SIG-M5 treated with dmso at 0.1 percent for 504 hours (cell line): Measurements from ENCODE around the gene ZC3H4.
"Not testable (repeated sequence)": the region's sequence is repeated elsewhere in the genome, so short reads cannot be mapped to it uniquely, and the experiment has no call there.

ENCODE experiments used
- DNase-seq: peaks from one replicate; lab custom pipeline; 2025; ENCODE audit not compliant: unreplicated experiment; lab: John Stamatoyannopoulos, UW

Gene ZC3H4

DNA sequence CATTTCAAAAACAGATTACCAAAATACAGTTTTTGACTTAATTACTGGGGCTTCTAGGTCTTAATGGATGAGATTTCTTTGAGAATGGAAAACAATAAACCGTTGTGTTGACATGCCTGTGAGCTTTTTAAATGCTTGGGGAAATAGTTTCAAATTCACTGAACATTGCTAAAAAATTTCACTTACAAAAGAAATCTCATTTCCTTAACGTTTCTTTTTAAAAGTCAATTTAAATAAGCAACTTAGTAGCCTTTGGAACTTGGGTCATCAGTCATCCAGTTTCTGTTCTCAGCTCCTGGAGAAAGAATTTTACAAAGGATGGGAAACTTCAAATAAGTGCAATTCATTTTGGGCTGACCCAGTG, 4.4 kb downstream of the ZC3H4 start:
- DNase-seq, result no peak

DNA sequence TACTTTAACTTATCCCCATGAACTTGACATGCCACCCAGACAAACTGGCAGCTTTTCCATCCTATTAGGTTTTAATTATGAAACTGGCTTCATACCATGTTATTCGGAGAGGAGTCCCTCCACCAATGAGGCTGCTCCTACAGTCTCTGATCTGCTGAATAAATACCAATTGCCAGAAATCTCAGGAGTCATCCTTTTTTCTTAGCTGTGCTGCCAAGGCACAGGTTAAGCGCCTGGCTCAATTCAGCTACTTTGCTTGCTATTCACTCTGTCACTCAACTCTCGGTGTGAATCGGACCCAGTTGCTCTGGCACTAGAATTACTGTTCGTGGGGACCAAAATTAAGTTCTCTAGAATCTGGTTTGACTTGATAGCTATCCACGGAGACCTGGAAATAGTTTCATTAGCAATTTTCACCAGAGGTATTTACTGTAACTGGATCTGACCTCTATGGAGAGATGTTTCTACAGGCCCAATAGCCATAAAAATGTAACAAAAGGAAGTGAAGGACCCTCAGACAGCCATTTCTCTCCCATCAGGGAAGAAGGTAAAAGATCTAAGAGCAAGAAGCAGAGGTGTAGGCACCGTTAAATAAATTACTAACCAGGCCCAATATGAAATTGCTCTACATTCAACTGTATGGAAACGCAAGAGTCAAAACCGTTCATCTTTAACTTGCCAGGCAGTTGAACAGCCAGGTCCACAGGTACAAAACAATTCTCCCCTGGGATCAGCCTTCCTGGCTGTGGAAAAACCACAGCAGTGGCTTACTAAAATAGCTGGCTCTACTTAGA, 5.4 kb downstream of the ZC3H4 start:
- no peak for DNase-seq

DNA sequence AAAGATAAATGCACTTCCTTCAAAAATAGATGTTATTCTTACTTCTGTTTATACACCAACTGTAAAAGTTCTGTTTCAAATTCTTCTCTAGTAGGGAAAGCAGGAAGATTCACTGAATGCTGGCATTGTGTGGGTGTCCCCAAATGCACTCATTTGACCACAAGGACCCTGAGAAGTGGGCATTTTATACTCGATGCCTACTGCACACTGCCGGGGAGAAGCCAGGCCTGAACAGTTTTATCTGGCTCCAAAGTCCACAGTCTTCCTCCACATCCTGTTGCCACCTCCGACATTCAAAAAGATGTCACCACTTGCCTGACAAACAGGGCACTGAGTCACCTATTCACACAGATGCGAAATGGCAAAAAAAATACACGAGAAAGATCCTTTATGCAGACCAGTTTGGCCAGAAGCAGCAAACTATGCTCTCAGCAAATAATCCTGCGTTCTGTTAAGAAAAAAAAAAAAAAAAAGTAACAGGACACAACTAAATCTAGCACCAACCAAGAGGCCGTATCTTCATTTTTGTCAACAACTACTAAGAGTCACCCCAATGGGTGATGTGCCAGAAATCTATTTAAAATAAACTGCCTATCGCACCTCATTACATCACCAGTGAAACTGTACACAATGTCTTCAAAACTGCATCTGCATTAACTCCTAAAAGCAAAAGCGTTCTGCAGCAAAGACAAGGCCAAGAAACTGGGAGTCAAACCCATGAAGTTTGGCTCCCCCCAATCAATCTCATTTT, 6.2 kb downstream of the ZC3H4 start:
- DNase-seq, result peak; percentile 34

DNA sequence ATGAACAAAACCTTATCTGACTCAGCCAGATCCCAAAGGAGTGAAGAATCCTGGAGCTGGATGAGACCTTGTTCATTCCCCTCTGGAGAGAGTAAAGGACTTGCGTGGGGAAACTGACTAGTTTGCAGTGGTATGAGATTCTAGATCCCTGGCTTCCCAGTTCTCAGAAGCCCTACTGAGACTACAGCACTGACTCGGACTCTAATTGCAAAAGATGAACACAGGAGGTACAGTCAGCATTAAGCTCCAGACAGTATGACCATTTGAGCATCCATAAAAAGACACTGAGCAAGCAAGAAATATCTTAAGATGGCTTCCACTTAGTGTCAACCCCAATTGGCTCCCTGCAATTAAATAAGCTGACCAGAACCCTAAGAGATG, 6.8 kb downstream of the ZC3H4 start:
- DNase-seq, result no peak

DNA sequence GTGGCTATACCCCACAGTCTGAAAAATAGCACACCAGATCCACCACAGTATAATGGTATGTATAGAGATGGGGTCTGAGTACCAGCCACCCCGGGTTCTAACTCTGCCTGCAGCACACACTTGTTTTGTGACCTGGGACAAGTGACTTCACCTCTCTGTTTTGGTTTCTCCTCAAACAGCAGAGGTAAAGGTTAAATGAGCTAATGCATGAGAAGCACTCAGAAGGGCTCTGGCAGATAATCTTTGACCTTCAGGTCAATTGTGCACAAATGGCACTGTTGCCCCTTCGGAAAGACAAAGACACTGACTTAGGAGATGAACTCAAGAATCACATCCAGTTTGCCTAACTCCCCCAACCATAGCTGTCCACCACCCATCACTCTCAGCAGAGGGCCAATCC, 7.7 kb downstream of the ZC3H4 start:
- DNase-seq, result no peak

DNA sequence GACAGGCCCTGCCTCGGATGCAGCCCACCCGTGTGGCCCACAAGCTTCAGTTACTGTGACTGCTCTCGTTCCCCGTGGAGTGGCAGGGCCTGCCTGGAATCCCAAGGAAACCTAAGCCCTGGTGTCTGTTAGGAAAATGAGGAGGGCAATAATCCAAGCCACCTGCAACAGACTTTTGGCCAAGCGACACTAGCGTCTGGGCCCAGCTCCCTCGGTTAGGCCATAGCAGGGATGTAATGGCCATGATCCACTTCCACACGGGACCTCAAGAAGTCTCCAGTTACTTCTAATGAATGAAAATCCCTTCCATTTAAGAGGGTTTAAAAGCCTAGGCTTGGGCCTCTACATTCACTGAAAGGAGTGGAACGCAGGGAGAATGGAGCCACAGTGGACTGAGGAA, 8.9 kb downstream of the ZC3H4 start:
- no peak for DNase-seq

DNA sequence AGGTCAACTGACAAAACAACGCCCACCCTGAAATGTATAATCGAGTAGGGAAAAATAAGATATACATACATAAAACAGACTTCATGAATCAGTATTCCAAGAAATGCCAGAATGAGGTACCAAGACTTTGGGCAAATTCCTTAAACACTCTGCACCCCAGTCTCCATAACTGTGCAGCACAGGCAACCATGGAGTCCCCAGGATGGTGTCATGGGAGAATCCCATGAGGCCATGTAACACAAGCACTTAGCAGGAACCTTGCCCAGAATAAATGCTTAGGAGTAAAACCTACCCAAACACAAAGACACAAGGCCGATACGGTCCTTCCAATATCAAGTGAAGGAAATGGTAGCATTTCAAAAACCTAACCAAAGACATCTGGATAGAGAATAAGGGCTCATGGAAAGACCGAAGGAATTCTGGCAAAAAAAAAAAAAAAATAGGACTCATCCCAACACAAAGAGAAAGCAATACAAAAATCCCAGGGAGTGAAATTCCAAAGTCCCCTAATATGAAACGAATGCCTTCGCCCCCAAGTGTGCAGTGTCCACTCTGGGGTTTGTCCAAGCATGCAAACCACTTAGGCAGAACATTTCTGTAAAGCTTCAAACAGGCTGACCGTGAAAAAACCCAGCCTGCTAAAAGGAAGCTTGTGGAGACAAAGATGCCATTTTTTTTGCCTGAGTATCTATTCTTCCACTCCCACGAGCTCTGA, 11.1 kb downstream of the ZC3H4 start:
- no peak for DNase-seq

DNA sequence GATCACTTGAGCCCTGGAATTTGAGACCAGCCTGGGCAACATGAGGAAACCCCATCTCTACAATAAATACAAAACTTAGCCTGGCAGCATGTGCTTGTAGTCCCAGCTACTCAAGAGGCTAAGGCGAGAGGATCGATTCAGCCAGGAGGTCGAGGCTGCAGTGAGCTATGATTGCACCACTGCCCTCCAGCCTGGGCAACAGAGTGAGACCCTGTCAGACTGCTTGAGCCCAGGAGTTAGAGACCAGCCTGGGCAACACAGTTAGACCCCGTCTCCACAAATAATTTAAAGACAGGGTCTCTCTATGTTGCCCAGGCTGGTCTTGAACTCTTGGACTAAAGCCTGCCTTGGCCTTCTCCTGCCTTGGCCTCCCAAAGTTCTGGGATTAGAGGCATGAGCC, 12.5 kb downstream of the ZC3H4 start:
- DNase-seq, result not testable (repeated sequence)

DNA sequence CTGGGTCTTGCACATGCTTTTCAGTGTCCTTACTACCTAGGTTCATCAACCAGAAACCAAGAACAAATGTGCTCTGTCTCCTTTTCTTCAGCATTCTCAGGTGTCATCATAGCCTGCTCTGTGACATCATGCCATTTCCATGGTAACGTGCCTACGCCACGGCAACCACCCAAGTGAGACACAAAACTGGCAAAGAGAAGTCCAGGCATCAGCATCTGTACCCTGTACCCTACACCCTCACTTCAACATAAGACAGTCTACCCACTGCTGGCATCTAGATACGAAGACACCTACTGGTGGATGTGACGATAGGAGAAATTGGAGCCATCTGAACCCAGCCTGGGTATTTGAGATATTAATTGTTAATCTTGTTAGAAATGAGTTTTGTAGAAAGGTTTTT, 13.3 kb downstream of the ZC3H4 start:
- no peak for DNase-seq

DNA sequence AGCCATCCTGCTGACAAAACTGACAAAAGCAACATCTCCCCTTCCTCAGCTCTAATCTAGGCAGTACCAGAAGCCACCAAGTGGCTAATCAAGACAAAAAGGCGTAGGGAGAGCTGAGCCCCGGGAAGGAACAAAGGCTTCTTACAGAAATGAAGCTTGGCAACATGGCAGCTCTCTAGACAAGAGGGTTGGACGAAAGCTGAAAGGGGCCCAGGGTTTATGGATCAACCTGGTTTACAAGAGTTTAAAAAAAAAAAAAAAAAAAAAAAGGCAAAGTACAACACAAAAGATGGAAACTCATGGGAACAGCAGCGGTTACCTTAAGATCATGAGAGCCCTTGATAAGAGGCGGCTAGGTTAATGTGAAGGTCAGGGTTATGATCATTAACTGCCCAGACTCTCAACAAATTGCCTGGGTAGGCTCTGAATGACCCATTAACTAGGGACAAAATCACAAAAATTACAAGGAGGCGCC, 14.0 kb downstream of the ZC3H4 start:
- DNase-seq, result no peak

DNA sequence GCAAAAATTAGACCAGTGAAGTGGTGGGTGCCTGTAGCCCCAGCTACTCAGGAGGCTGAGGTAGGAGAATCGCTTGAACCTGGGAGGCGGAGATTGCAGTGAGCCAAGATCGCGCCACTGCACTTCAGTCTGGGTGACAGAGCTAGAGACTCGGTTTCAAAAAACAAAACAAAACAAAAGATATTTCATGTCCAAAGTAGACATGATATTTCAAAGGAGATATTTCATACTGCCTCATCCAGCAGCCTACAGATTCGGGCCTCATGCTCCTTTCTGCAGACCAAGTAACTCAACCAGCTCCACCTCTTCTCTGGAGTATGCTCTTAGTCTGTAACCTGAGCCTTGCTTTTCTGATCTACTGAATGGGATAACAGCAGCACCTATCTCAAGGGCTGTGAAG, 15.0 kb downstream of the ZC3H4 start:
- DNase-seq, result no peak

DNA sequence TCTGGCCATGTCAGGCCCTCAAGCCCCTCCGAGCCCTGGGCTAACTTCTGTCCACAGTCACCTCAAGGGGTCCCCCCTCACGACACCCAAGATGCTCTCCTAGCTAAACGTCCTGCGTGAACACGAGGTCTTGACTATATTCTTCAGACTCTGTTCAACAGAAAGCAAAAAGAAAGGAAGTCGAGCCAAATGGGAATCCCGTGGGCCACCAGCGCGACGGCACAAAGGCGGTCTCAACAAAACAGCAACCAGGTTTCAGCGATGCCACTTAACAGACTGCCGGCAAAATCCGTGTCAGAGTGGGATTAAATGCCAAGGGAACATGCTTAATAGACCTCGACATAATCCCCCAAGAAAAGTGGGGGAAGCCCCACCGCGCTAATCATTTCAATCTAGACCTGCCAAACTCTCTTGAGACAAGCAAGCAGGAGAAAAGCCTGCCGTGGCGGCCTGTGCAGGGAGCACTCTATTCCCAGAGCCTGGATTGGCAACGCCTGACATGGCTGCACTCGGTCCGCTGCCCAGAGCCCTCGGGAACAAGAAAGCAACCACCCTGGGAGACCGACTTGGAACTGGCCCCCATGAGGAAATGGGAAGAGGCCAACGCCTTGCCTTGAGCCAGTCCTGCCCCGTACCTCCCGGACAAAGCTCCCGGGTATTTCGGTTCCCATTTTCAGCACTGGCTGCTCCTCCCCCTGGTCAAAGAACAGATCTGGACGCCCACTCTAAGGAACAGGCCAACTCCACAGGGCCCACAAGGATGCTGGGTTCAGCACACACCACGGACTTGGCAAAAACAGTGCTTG, 16.0 kb downstream of the ZC3H4 start:
- DNase-seq, result no peak

DNA sequence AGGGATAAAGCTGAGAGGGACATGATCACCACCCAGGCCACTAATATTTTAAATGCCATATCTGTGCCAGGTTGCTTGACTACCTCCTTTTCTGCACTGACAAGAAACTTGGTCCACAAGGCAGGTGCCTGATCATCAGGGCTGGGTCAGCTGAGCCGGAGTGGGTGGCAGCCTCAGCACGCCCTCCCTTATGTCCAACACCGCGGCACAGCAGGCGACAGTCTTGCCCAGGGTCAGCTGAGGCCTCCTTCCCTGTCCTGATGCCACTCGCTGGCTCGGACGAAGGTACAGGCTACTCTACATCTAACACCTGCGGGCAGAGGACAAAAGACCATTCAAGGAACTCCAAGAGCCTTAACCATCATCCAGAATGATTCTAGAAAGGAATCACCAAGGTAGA, 16.9 kb downstream of the ZC3H4 start:
- no peak for DNase-seq

DNA sequence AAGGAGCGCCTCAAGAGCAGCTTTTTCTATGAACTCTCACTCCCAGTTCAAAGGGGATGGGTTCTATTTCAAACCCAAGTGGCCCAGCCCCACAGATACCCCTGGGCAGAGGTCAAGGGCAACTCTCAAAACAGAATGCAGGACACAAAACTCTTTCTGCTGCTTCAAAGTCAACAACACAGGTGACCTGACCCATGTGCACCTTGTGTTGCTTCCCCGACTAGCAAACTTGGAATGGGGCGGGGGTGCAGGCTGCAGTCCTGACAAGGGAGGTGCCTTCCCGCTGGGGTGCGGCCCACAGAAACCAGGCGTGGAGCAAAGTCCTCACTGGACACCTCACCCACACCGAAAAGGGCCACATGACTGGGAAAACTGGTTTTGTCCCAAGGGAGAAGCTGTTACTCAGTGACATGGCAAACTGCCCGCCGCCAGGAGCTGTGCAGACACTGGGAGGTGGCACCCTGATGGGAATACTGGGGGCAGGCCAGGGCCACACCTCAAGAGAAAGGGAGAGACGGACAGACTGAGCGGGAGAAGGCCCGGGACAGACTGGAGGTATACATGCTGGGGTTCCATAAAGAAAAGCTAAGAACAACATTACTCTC, 17.4 kb downstream of the ZC3H4 start:
- DNase-seq, result peak; percentile 66

DNA sequence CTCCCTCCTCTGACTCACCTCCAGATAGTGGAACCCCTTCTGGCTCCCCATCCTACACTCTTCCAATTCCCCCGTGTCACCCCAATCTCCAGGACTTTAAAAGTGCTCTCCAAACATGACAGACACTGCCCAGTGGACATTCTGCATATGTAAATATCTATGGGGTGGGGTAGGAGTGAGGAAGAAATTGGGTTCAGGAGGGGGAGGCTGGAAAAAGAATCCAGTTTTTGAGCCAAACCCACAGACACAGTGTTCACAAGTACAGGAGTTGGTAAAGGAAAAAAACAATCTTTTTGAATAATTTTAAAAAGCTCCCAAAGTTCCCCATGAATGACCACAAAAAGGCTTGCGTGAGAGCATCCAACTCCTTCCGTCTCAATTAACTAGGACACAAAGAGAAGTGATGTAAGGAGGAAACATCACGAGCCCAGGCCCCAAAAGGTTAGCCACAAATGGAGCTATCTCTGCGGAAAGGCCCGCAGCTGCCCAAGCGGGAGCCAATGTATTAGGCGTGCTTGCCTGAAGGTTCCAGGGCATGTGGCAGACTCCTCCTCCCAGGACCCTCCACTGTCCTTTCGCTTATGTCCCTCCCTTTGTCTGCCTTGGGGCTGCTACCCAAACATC, 18.0 kb downstream of the ZC3H4 start:
- DNase-seq, result no peak

DNA sequence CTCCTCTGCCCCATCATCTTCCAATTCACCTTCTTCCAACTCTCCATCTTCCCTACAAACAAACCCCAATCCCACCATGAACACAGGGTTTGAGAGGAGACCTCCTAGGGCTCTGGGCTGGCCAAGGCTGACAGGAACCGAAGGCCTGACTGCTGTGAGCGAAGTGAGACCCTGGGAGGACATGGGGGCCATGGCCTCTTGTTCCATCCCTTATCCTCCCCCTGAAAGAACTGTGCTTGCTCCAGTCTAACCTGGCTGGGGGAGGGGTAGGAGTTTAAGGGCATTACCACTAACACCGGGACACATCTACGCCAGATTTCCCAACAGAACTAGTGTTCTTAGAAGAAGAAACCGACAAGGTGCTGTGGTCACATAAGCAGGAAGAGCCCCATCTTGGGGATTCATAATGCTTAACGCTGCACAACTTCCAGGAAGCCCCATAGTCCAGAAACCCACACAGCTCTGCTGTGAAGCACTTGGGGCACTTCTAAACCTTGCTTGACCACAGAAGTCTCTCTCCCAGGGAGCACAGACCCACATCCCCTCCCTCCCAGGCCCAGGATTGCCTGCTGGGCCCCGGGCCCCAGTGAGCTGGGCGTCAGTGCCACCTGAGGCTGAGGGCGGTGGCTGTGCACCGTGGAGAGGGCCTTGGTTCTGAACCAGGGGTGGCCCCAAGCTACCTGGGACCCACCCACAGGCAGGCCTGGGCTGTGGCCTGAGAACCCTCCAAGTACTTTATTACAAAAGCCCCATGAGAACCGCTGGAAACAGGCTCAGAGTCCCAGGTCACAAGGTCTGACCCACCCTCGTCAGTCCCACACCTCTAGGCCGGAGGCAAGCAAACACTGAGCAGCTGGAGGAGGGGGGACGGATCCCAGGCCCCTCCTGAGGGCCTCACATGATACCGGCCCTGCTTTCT, 18.8 kb downstream of the ZC3H4 start:
- no peak for DNase-seq

DNA sequence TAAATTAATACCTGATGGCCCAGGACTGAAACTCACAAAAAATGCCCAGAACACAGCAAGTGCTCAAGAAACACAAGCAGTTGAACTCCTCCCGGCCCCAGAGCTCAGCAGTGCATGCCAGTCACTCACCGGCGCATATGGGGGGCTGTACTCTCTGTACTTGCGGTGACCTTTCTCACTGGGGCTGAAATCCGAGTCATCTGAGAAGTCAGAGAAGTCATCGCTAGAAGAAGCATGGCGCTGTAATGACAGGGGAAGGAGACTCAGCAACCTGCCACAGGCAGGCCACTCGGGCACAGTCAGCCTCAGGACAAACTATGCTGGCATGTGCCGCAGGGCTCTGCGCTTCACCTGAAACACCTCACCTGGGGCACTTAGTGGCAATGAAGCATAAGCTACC, 19.7 kb downstream of the ZC3H4 start:
- no peak for DNase-seq

DNA sequence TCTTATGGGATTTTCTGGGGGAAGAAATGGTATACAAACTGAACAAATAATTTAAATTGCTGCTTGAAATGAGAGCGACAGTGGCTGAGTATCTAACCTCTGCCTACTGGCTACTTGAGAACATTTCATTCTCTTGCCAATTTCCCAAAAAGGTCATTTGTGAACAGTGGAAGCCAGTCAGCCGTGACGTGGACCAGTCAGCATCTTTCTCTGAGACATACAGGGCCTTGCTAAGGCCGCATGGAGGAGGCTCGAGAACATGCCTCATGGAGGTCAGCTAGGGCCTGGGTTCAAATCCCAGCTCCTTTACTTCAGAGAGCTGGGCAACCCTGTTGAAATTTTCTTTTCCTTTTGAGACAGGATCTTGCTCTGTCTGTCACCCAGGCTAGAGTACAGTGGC, 20.3 kb downstream of the ZC3H4 start:
- DNase-seq, result no peak

DNA sequence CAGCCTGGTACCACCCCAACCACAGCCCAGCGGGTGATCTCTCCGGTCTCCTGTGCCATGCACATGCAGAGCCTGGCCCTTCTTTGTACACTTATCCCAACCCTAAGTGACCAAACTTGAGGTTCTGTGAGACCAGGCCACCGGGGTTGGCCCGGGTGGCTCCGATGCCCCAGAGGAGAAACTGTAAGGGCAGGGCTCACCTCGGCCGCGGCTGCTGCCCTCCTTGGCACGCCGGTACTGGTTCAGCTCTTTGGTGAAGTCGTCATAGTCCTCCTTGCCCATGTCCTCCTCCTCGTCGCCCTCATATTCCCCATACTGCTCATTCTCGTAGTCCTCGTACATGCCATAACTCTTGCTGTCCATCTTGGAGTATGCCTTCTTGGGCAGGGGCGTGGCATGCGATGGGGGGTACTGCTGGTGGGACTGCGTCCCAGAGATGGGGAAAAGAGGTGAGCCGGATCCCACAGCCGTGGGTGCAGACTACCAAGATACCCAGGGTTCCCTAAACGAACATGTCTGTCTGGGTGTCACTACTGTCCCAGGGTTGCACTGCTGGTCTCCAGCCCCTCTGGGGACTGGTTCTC, 23.7 kb downstream of the ZC3H4 start:
- DNase-seq, result no peak
